Right lobe of liver (tissue), 6 donors: ENCODE results near the gene KCNQ1. TPM values are rescaled to one million over a fixed set of nuclear protein-coding genes. Genes with fewer than 3 reads are reported as not detected.

ENCODE experiments used
- ATAC-seq, 4 donors: fragments of 200-7000 bp; cut with Tn5 transposase; one replicate each; pipeline ENCODE4 v1.9.1; 2020; ENCODE audit warnings: mild to moderate bottlenecking in 4 of 4, moderate library complexity in 4 of 4
- DNase-seq, 3 donors: peaks; one replicate each; pipeline ENCODE4 v3.0.0-alpha.2; 2020
- H3K27ac ChIP-seq, 3 donors: fragments of 200-600 bp; one replicate each; pipeline ENCODE4 v1.8.0; 2022
- H3K27me3 ChIP-seq, 2 donors: fragments of 200-600 bp; one replicate each; pipeline ENCODE4 v1.8.0; 2022
- H3K36me3 ChIP-seq, 4 donors: fragments of 200-600 bp; sonication (generic) in 1 of 4; one replicate each; pipeline versions ENCODE4 v1.5.1 to v1.8.0; 2017 to 2022; ENCODE audit warnings: control low read depth in 1 of 4
- H3K4me1 ChIP-seq, 4 donors: fragments of 200-600 bp; sonication (generic) in 1 of 4; one replicate each; pipeline versions ENCODE4 v1.5.1 to v1.8.0; 2017 to 2022; ENCODE audit warnings: control low read depth in 1 of 4
- H3K4me3 ChIP-seq, 3 donors: fragments of 200-600 bp; one replicate each; pipeline ENCODE4 v1.8.0; 2022
- H3K9me3 ChIP-seq, 4 donors: fragments of 200-600 bp; sonication (generic) in 1 of 4; one replicate each; pipeline versions ENCODE4 v1.5.1 to v1.8.0; 2017 to 2022; ENCODE audit warnings: control low read depth in 1 of 4
- CTCF ChIP-seq, 4 donors: fragments of 200-600 bp in 3 of 4; fragments of 450-650 bp in 1 of 4; IDR thresholded peaks; one replicate each; pipeline versions ENCODE4 v1.5.1 to v1.8.0; 2016 to 2022; ENCODE audit warnings: antibody characterized with exemption in 4 of 4, mild to moderate bottlenecking in 2 of 4
- POLR2A ChIP-seq: fragments of 450-650 bp; IDR thresholded peaks from one replicate; pipeline ENCODE4 v1.6.1; 2017; ENCODE audit warnings: antibody characterized with exemption, mild to moderate bottlenecking
- WGBS: methylation state at CpG from one replicate; pipeline ENCODE4 v1.1.6; 2018; ENCODE audit warnings: low coverage, low lambda C conversion rate; ENCODE audit not compliant: insufficient coverage; ENCODE audit errors: missing lambda C conversion rate; 5-methylcytosine and 5-hydroxymethylcytosine counted together
- intact Hi-C, 2 donors: fragments of 100-400 bp; cut with DNase I; formaldehyde crosslinking; loops; one replicate each; pipeline versions ENCODE4 v1.11.2 to v1.14.1; 2022
- total RNA-seq, 6 experiments: library from RNA; depleted of rRNA in 2 of 6; stranded (reverse); fragments of >200 nt in 2 of 6; fragmentation: NEBNext Ultra II Directional in 3 of 6; extraction: Animal tissue kit (Norgen Biotek cat#: 25700) in 3 of 6; gene quantifications; one replicate each; pipeline versions ENCODE4 v1.1.0 to v1.2.4, GENCODE V29; 2016 to 2023
- donor health status: DM: no; HTN: yes; CAD: no.
- donor health status: DM: no; HTN: no; CAD: no.
- donor health status: DM: no; HTN: no; CAD: no.
- donor health status: DM: no; HTN: yes; CAD: no.
- donor health status: DM: no; HTN: yes; CAD: no.

The KCNQ1 gene
- total RNA-seq, 6 experiments from 2014 or later: 0.61 to 2.4 (median 1.8) TPM

- TF ChIP-seq POLR2A (no peak), CTCF (IDR thresholded peaks at IDR 0.05) (no peak)
- intact Hi-C loops: no loop called here
- Histone ChIP-seq H3K4me1 (no peaks in the 10 kb centered on the region), H3K36me3 (no peaks in the 10 kb centered on the region), H3K4me3 (no peak overlapping the region), H3K9me3 (no peaks in the 10 kb centered on the region), H3K27ac (no peak overlapping the region), H3K27me3 (no peaks in the 10 kb centered on the region)
- 83% methylated on average over 5 of the region's 16 CpGs for WGBS
- ATAC-seq (peak in 1 of 4 donors; percentile 27), DNase-seq (peak; percentile 7 to 55 (median 36))
Measured at GRCh38 chr11:2547806-2548205, 103.0 kb downstream of the KCNQ1 start.

GRCh38 chr11:2548596-2548995, 103.8 kb downstream of the KCNQ1 start:
- TF ChIP-seq POLR2A: no peak
- no peak for TF ChIP-seq CTCF (IDR thresholded peaks at IDR 0.05)
- H3K4me1 ChIP-seq: no peaks in the 10 kb centered on the region
- intact Hi-C loops: no loop called here
- no peaks in the 10 kb centered on the region for H3K9me3 ChIP-seq
- H3K4me3 ChIP-seq: no peak overlapping the region
- H3K36me3 ChIP-seq: no peaks in the 10 kb centered on the region
- 96% methylated on average over 4 of the region's 12 CpGs for WGBS
- H3K27ac ChIP-seq: no peak overlapping the region
- peak; percentile 8 to 29 (median 28) for DNase-seq
- H3K27me3 ChIP-seq: no peaks in the 10 kb centered on the region
- no peak for ATAC-seq

GRCh38 chr11:2549080-2549479, 104.3 kb downstream of the KCNQ1 start:
- DNase-seq: peak; percentile 9 to 41 (median 36)

GRCh38 chr11:2549491-2549875, 104.7 kb downstream of the KCNQ1 start:
- H3K27me3 ChIP-seq: no peaks in the 10 kb centered on the region
- 97% methylated on average over 5 of the region's 13 CpGs for WGBS
- H3K4me3 ChIP-seq: no peak overlapping the region
- no peaks in the 10 kb centered on the region for H3K9me3 ChIP-seq
- intact Hi-C loops: no loop called here
- no peaks in the 10 kb centered on the region for H3K36me3 ChIP-seq
- no peak overlapping the region for H3K27ac ChIP-seq
- DNase-seq (peak; percentile 10 to 42 (median 27)), ATAC-seq (peak in 1 of 4 donors; percentile 14)
- no peaks in the 10 kb centered on the region for H3K4me1 ChIP-seq
- TF ChIP-seq CTCF (IDR thresholded peaks at IDR 0.05): no peak
- no peak for TF ChIP-seq POLR2A

More at GRCh38 chr11:2549080-2549479, 104.3 kb downstream of the KCNQ1 start:
- Histone ChIP-seq H3K36me3 (no peaks in the 10 kb centered on the region), H3K4me1 (no peaks in the 10 kb centered on the region), H3K27ac (no peak overlapping the region), H3K27me3 (no peaks in the 10 kb centered on the region), H3K4me3 (no peak overlapping the region), H3K9me3 (no peaks in the 10 kb centered on the region)
- 91% methylated on average over 4 of the region's 7 CpGs for WGBS
- no peak for ATAC-seq
- no peak for TF ChIP-seq CTCF (IDR thresholded peaks at IDR 0.05)
- no peak for TF ChIP-seq POLR2A
- intact Hi-C loops: no loop called here
